Urinary bladder (tissue), 4 donors: ENCODE data around the gene LSM14B. TPM values are rescaled to one million over a fixed set of nuclear protein-coding genes. Genes with fewer than 3 reads are reported as not detected.
"Not testable (repeated sequence)": the region's sequence is repeated elsewhere in the genome, so short reads cannot be mapped to it uniquely, and the experiment has no call there.

Experiments
- DNase-seq: peaks from one replicate; pipeline ENCODE4 v3.0.0-alpha.2; 2015; ENCODE audit errors: extremely low spot score
- H3K27ac ChIP-seq: one replicate; pipeline ENCODE4 v1.5.1; 2013; ENCODE audit warnings: low read depth, mild to moderate bottlenecking, moderate library complexity
- H3K36me3 ChIP-seq: one replicate; pipeline ENCODE4 v1.6.1; 2013; ENCODE audit warnings: mild to moderate bottlenecking, moderate library complexity; ENCODE audit not compliant: insufficient read depth
- H3K4me1 ChIP-seq: one replicate; pipeline ENCODE4 v1.6.1; 2013; ENCODE audit warnings: mild to moderate bottlenecking, moderate library complexity; ENCODE audit not compliant: insufficient read depth
- H3K4me3 ChIP-seq: one replicate; pipeline ENCODE4 v1.5.1; 2013; ENCODE audit warnings: low read depth, low read length
- WGBS: extraction: QIAGEN DNeasy Blood & Tissue Kit; methylation state at CpG from one replicate; pipeline ENCODE4 v1.1.7; 2013; 5-methylcytosine and 5-hydroxymethylcytosine counted together
- polyA plus RNA-seq: library from polyadenylated mRNA; stranded (reverse); fragments of 200-250 nt; gene quantifications from one replicate; pipeline ENCODE4 v1.2.3, GENCODE V29; 2013
- total RNA-seq: library from RNA; depleted of rRNA; stranded (reverse); fragments of >200 nt; gene quantifications from one replicate; pipeline ENCODE4 v1.2.3, GENCODE V29; 2014
- donor health status: healthy with polysubstance abuse.
- donor health status: healthy.

The LSM14B gene
- total and polyA plus RNA-seq, 2 donors: 28.5 to 42.9 TPM

GRCh38 chr20:62141397-62142251, 19.3 kb downstream of the LSM14B start:
- H3K4me1 ChIP-seq: no peaks in the 10 kb centered on the region
- WGBS: 24% methylated on average over 14 of the region's 14 CpGs
- H3K36me3 ChIP-seq: peaks cover 9% of the 10 kb centered on the region
- no peak for DNase-seq
- H3K27ac ChIP-seq: peak overlapping the region; percentile 52
- H3K4me3 ChIP-seq: peak overlapping the region; percentile 98

- H3K27ac ChIP-seq: peak overlapping the region; percentile 99
- WGBS: under 1% methylated on average over 71 of the region's 71 CpGs
- H3K4me1 ChIP-seq: no peaks in the 10 kb centered on the region
- no peak for DNase-seq
- peak overlapping the region; percentile 98 for H3K4me3 ChIP-seq
- peaks cover 4% of the 10 kb centered on the region for H3K36me3 ChIP-seq
Observed at GRCh38 chr20:62142252-62143080, 20.2 kb downstream of the LSM14B start.

GRCh38 chr20:62143081-62143956, 21.0 kb downstream of the LSM14B start, which contains the start of the genes PSMA7 and SS18L1:
Gene PSMA7 (minus strand): TSS chr20:62143394. CDS start chr20:62143303, 91 bp downstream.
Gene SS18L1 (plus strand): TSS chr20:62143769. CDS start chr20:62143821, 52 bp downstream.
- H3K4me1 ChIP-seq: no peaks in the 10 kb centered on the region
- peak within 1 kb of the TSS; percentile 98 for H3K4me3 ChIP-seq
- H3K36me3 ChIP-seq: no peaks in the 10 kb centered on the region
- H3K27ac ChIP-seq: peak within 1 kb of the TSS; percentile 99
- under 1% methylated on average over 146 of the region's 148 CpGs for WGBS
- DNase-seq: no peak

- WGBS: under 1% methylated on average over 103 of the region's 104 CpGs
- Histone ChIP-seq H3K27ac (peak overlapping the region; percentile 99), H3K4me3 (peak overlapping the region; percentile 98), H3K4me1 (no peaks in the 10 kb centered on the region), H3K36me3 (no peaks in the 10 kb centered on the region)
- no peak for DNase-seq
Observed at GRCh38 chr20:62143957-62144825, 21.9 kb downstream of the LSM14B start.

GRCh38 chr20:62145688-62146018, 23.4 kb downstream of the LSM14B start:
- no peaks in the 10 kb centered on the region for H3K4me1 ChIP-seq
- no peak for DNase-seq

GRCh38 chr20:62146019-62146755, 23.9 kb downstream of the LSM14B start:
- 93% methylated on average over 22 of the region's 22 CpGs for WGBS
- H3K36me3 ChIP-seq: no peaks in the 10 kb centered on the region
- H3K4me1 ChIP-seq: no peaks in the 10 kb centered on the region

More at GRCh38 chr20:62145688-62146018, 23.4 kb downstream of the LSM14B start:
- no peak overlapping the region for H3K4me3 ChIP-seq
- H3K27ac ChIP-seq: no peak overlapping the region
- H3K36me3 ChIP-seq: no peaks in the 10 kb centered on the region
- 94% methylated on average over 7 of the region's 7 CpGs for WGBS

GRCh38 chr20:62147125-62147524, 24.9 kb downstream of the LSM14B start:
- no peak for DNase-seq
- no peak overlapping the region for H3K4me3 ChIP-seq
- no peaks in the 10 kb centered on the region for H3K36me3 ChIP-seq
- no peaks in the 10 kb centered on the region for H3K4me1 ChIP-seq
- no peak overlapping the region for H3K27ac ChIP-seq
- WGBS: 94% methylated on average over 6 of the region's 6 CpGs

More at GRCh38 chr20:62146019-62146755, 23.9 kb downstream of the LSM14B start:
- Histone ChIP-seq H3K4me3 (no peak overlapping the region), H3K27ac (no peak overlapping the region)
- no peak for DNase-seq

GRCh38 chr20:62147528-62147927, 25.3 kb downstream of the LSM14B start:
- WGBS: 97% methylated on average over 9 of the region's 9 CpGs
- H3K4me1 ChIP-seq: no peaks in the 10 kb centered on the region

GRCh38 chr20:62148383-62148782, 26.1 kb downstream of the LSM14B start:
- H3K4me3 ChIP-seq, H3K27ac ChIP-seq, DNase-seq, H3K4me1 ChIP-seq, H3K36me3 ChIP-seq: not testable (repeated sequence)
- WGBS: 90% methylated on average over 10 of the region's 10 CpGs

More at GRCh38 chr20:62147528-62147927, 25.3 kb downstream of the LSM14B start:
- H3K36me3 ChIP-seq: no peaks in the 10 kb centered on the region
- DNase-seq: no peak
- H3K4me3 ChIP-seq: no peak overlapping the region
- H3K27ac ChIP-seq: no peak overlapping the region

GRCh38 chr20:62148908-62149314, 26.6 kb downstream of the LSM14B start:
- no peaks in the 10 kb centered on the region for H3K36me3 ChIP-seq
- no peak overlapping the region for H3K27ac ChIP-seq
- no peaks in the 10 kb centered on the region for H3K4me1 ChIP-seq
- H3K4me3 ChIP-seq: no peak overlapping the region
- WGBS: 90% methylated on average over 20 of the region's 20 CpGs
- DNase-seq: no peak

- Histone ChIP-seq H3K4me3 (no peak overlapping the region), H3K36me3 (no peaks in the 10 kb centered on the region), H3K27ac (no peak overlapping the region), H3K4me1 (no peaks in the 10 kb centered on the region)
- WGBS: 67% methylated on average over 24 of the region's 24 CpGs
- DNase-seq: no peak
Observed at GRCh38 chr20:62149532-62150309, 27.4 kb downstream of the LSM14B start.
